ENCODE measurements around the gene CNPY2.
"Not testable (repeated sequence)": the region's sequence is repeated elsewhere in the genome, so short reads cannot be mapped to it uniquely, and the experiment has no call there.

Gene CNPY2

GRCh38 chr12:56297400-56297799 lies 18.4 kb downstream of the CNPY2 start:
- DNase-seq, result no peak

- DNase-seq, result no peak
These were observed 19.5 kb downstream of the CNPY2 start for GRCh38 chr12:56296295-56296694.

- no peak for DNase-seq
These were observed 22.0 kb downstream of the CNPY2 start for GRCh38 chr12:56293795-56294194.

- no peak for DNase-seq
These were observed 26.9 kb downstream of the CNPY2 start for GRCh38 chr12:56288705-56289387.

- no peak for DNase-seq
These were observed 29.6 kb downstream of the CNPY2 start for GRCh38 chr12:56286044-56286830.

- DNase-seq, result not testable (repeated sequence)
These were observed 31.5 kb downstream of the CNPY2 start for GRCh38 chr12:56284263-56284662.

- no peak for DNase-seq
These were observed 33.2 kb downstream of the CNPY2 start for GRCh38 chr12:56282579-56282978.

GRCh38 chr12:56282030-56282429 lies 33.8 kb downstream of the CNPY2 start:
- no peak for DNase-seq

- DNase-seq, result no peak
These were observed 34.9 kb downstream of the CNPY2 start for GRCh38 chr12:56280849-56281248.

GRCh38 chr12:56278905-56279304 lies 36.9 kb downstream of the CNPY2 start:
- DNase-seq, result no peak

- no peak for DNase-seq
These were observed 41.5 kb downstream of the CNPY2 start for GRCh38 chr12:56274299-56274698.

GRCh38 chr12:56272468-56272867 lies 43.3 kb downstream of the CNPY2 start:
- not testable (repeated sequence) for DNase-seq

- DNase-seq, result no peak
These were observed 44.8 kb downstream of the CNPY2 start for GRCh38 chr12:56271031-56271430.

GRCh38 chr12:56267443-56268071 lies 48.2 kb downstream of the CNPY2 start:
- DNase-seq, result no peak

GRCh38 chr12:56266693-56267442 lies 48.9 kb downstream of the CNPY2 start, which contains the start of gene COQ10A:
Gene COQ10A, plus strand, starts transcription at chr12:56266942. Its CDS starts 177 bp downstream, at chr12:56267119.
- peak; percentile 77 for DNase-seq

GRCh38 chr12:56266068-56266692 lies 49.6 kb downstream of the CNPY2 start:
- not testable (repeated sequence) for DNase-seq

GRCh38 chr12:56262955-56263354 lies 52.8 kb downstream of the CNPY2 start:
- not testable (repeated sequence) for DNase-seq

- no peak for DNase-seq
These were observed 54.1 kb downstream of the CNPY2 start for GRCh38 chr12:56261503-56262232.

GRCh38 chr12:56260921-56261320 lies 54.9 kb downstream of the CNPY2 start:
- DNase-seq, result no peak

GRCh38 chr12:56260380-56260779 lies 55.4 kb downstream of the CNPY2 start:
- DNase-seq, result no peak
